ENCODE data around the gene CNOT8.
"Not testable (repeated sequence)": the region's sequence is repeated elsewhere in the genome, so short reads cannot be mapped to it uniquely, and the experiment has no call there.

The CNOT8 gene

DNA sequence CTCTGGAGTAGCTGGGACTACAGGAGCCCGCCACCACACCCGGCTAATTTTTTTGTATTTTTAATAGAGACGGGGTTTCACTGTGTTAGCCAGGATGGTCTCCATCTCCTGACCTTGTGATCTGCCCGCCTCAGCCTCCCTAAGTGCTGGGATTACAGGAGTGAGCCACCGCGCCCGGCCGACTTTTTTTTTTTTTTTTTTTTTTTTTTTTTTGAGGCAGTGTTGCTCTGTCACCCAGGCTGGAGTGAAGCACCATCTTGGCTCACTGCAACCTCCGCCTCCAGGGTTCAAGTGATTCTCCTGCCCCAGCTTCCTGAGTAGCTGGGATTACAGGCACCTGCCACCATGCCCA, 22.8 kb upstream of the CNOT8 start:
- H3K4me1 ChIP-seq (ENCODE audit: insufficient read depth, low read length); H3K4me3 ChIP-seq (ENCODE audit: low read length); H3K27me3 ChIP-seq (ENCODE audit: insufficient read depth, low read length); H3K9me3 ChIP-seq (ENCODE audit: insufficient read depth, low read depth, low read length); H3K9ac ChIP-seq (ENCODE audit: low read depth, low read length); H3K27ac ChIP-seq (ENCODE audit: low read depth, low read length): not testable (repeated sequence)
- 97% methylated on average over 9 of the region's 9 CpGs for WGBS
- peaks cover 21% of the 10 kb centered on the region for H3K36me3 ChIP-seq (ENCODE audit: insufficient read depth, low read length)

DNA sequence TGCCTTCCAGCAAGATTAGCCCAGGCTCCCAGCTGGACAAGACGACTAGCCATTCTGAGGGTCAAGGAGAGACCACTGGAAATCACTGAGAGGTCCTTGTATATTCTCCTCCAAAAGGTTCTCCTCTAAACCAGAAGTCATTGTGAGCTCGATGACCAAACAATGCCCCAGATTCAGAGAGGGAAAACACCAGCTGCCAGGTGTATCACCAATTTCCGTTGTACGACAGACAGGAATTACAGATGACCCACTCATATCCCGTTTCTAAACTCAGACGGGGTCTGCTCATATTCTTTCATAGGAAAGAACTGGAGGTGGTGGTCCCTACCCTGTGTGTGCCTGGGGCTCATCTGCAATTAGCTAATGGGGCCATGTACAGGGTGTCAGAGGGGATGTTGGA, 22.2 kb upstream of the CNOT8 start:
- Histone ChIP-seq H3K9me3 (ENCODE audit: insufficient read depth, low read depth, low read length) (no peaks in the 10 kb centered on the region), H3K27ac (ENCODE audit: low read depth, low read length) (no peak overlapping the region), H3K27me3 (ENCODE audit: insufficient read depth, low read length) (no peaks in the 10 kb centered on the region), H3K36me3 (ENCODE audit: insufficient read depth, low read length) (peaks cover 16% of the 10 kb centered on the region), H3K4me1 (ENCODE audit: insufficient read depth, low read length) (no peaks in the 10 kb centered on the region), H3K4me3 (ENCODE audit: low read length) (no peak overlapping the region), H3K9ac (ENCODE audit: low read depth, low read length) (no peak overlapping the region)
- WGBS = 98% methylated on average over 6 of the region's 6 CpGs

GRCh38 chr5:154837009-154837901, 21.2 kb upstream of the CNOT8 start:
- no peaks in the 10 kb centered on the region for H3K9me3 ChIP-seq (ENCODE audit: insufficient read depth, low read depth, low read length)
- H3K4me1 ChIP-seq (ENCODE audit: insufficient read depth, low read length) = no peaks in the 10 kb centered on the region
- H3K9ac ChIP-seq (ENCODE audit: low read depth, low read length) = no peak overlapping the region
- H3K4me3 ChIP-seq (ENCODE audit: low read length) = no peak overlapping the region
- no peaks in the 10 kb centered on the region for H3K27me3 ChIP-seq (ENCODE audit: insufficient read depth, low read length)
- WGBS = 91% methylated on average over 6 of the region's 6 CpGs
- peaks cover 8% of the 10 kb centered on the region; the same call in 1 of the 2 replicates for H3K36me3 ChIP-seq (ENCODE audit: insufficient read depth, low read length)
- no peak overlapping the region for H3K27ac ChIP-seq (ENCODE audit: low read depth, low read length)

GRCh38 chr5:154840435-154841272, 17.8 kb upstream of the CNOT8 start:
- no peak overlapping the region for H3K4me3 ChIP-seq (ENCODE audit: low read length)
- no peaks in the 10 kb centered on the region for H3K4me1 ChIP-seq (ENCODE audit: insufficient read depth, low read length)
- 91% methylated on average over 6 of the region's 6 CpGs for WGBS
- H3K9me3 ChIP-seq (ENCODE audit: insufficient read depth, low read depth, low read length) = no peaks in the 10 kb centered on the region
- no peaks in the 10 kb centered on the region for H3K27me3 ChIP-seq (ENCODE audit: insufficient read depth, low read length)
- no peak overlapping the region for H3K9ac ChIP-seq (ENCODE audit: low read depth, low read length)
- H3K27ac ChIP-seq (ENCODE audit: low read depth, low read length) = no peak overlapping the region
- 0 out of 2 replicates have a peak, but pooled peaks cover 3% of the 10 kb centered on the region for H3K36me3 ChIP-seq (ENCODE audit: insufficient read depth, low read length)

DNA sequence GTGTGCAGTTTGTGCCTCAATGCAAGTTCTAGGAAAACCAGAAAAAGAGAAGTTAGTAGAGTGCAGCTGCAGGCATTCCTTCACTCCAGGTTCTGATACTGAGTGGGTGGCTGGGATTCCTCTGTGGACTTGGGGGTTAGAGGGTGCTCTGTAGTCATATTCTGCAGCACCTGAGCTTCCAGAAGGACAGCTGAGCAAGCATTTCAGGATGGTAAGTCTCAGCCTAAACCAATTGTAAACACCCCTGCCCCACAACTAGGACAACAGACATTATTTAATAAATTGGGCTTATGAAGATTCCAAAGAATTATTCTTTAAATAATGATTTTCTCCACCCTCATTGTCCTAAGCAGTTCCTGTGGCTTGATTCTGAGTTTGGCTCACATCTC, 17.2 kb upstream of the CNOT8 start:
- Histone ChIP-seq H3K9ac (ENCODE audit: low read depth, low read length) (no peak overlapping the region), H3K9me3 (ENCODE audit: insufficient read depth, low read depth, low read length) (no peaks in the 10 kb centered on the region), H3K27me3 (ENCODE audit: insufficient read depth, low read length) (no peaks in the 10 kb centered on the region), H3K4me1 (ENCODE audit: insufficient read depth, low read length) (no peaks in the 10 kb centered on the region), H3K36me3 (ENCODE audit: insufficient read depth, low read length) (0 out of 2 replicates have a peak, but pooled peaks cover 3% of the 10 kb centered on the region), H3K27ac (ENCODE audit: low read depth, low read length) (no peak overlapping the region), H3K4me3 (ENCODE audit: low read length) (no peak overlapping the region)

DNA sequence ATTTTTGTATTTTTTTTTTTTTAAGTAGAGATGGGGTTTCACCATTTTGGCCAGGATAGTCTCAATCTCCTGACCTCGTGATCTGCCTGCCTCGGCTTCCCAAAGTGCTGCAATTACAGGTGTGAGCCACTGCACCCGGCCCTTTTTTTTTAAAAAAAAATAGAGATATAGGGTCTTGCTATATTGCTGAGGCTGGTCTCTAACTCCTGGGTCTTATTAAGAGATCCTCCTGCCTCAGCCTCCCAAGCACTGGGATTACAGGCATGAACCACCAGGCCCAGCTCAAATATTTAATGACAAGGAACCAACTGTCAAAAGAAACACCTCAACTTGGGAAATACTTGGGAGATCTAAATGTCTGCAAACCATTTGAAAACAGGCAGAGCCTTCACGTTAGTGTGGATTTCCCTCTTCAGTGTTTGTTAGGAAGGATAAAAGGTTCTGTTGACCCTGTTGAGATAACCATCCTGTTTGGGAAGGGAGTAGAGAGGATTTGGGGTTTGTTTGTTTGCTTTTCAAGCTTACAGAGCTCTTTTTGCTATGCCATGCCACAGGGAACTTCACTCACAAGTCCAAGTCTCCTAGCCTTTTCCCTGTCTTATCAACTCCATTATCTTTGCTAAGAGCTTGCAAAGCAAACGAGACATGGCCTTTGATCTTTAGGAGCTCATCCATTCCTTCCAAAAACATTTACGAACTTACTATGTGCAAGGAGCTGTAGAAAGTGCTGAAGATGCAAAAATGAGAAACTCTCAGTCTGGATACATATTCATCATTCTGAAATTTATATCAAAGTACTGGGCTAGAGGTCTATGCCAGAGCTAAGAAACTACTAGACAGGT, 15.5 kb upstream of the CNOT8 start:
- no peaks in the 10 kb centered on the region for H3K9me3 ChIP-seq (ENCODE audit: insufficient read depth, low read depth, low read length)
- H3K4me3 ChIP-seq (ENCODE audit: low read length) = no peak overlapping the region
- H3K27me3 ChIP-seq (ENCODE audit: insufficient read depth, low read length) = no peaks in the 10 kb centered on the region
- no peak overlapping the region for H3K27ac ChIP-seq (ENCODE audit: low read depth, low read length)
- 87% methylated on average over 6 of the region's 6 CpGs for WGBS
- H3K4me1 ChIP-seq (ENCODE audit: insufficient read depth, low read length) = no peaks in the 10 kb centered on the region
- no peak overlapping the region for H3K9ac ChIP-seq (ENCODE audit: low read depth, low read length)
- H3K36me3 ChIP-seq (ENCODE audit: insufficient read depth, low read length) = no peaks in the 10 kb centered on the region

- Histone ChIP-seq H3K4me3 (ENCODE audit: low read length) (no peak overlapping the region), H3K36me3 (ENCODE audit: insufficient read depth, low read length) (no peaks in the 10 kb centered on the region), H3K9ac (ENCODE audit: low read depth, low read length) (no peak overlapping the region), H3K27me3 (ENCODE audit: insufficient read depth, low read length) (no peaks in the 10 kb centered on the region), H3K9me3 (ENCODE audit: insufficient read depth, low read depth, low read length) (no peaks in the 10 kb centered on the region), H3K27ac (ENCODE audit: low read depth, low read length) (no peak overlapping the region), H3K4me1 (ENCODE audit: insufficient read depth, low read length) (peaks cover 3% of the 10 kb centered on the region; the same call in 1 of the 2 replicates)
- 90% methylated on average over 5 of the region's 5 CpGs for WGBS
Measured at GRCh38 chr5:154844809-154845208, 13.6 kb upstream of the CNOT8 start.

DNA sequence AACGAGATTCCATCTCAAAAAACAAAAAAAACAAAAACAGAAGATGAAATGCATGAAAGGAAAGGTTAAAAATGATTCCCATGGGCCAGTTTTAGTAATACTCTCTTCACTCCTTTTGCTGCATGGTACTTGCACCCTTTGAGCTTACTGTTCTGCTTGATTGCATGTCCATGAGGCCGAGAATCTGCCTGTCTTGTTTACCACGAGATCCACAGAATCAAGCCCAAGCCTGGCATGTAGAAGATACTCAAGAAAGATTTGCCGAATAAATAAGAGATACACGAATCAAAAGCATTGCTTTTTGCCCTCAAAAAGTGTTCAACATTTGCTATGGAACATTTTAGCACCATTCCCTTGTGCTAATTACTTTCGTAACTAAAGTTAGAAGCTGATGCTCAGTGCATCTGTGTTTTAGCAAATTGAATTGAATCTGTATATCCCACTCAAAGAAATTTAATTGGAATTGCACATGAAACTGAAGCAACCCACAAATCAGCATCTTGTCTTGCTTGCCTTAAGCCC, 9.1 kb upstream of the CNOT8 start:
- 94% methylated on average over 5 of the region's 6 CpGs for WGBS
- Histone ChIP-seq H3K4me3 (ENCODE audit: low read length) (peak overlapping the region; percentile 66; the same call in 1 of the 2 replicates), H3K27ac (ENCODE audit: low read depth, low read length) (no peak overlapping the region), H3K27me3 (ENCODE audit: insufficient read depth, low read length) (no peaks in the 10 kb centered on the region), H3K36me3 (ENCODE audit: insufficient read depth, low read length) (no peaks in the 10 kb centered on the region), H3K4me1 (ENCODE audit: insufficient read depth, low read length) (peaks cover 14% of the 10 kb centered on the region), H3K9me3 (ENCODE audit: insufficient read depth, low read depth, low read length) (no peaks in the 10 kb centered on the region), H3K9ac (ENCODE audit: low read depth, low read length) (no peak overlapping the region)

- peak overlapping the region; percentile 74 for H3K9ac ChIP-seq (ENCODE audit: low read depth, low read length)
Measured at GRCh38 chr5:154849791-154850201, 8.6 kb upstream of the CNOT8 start.

DNA sequence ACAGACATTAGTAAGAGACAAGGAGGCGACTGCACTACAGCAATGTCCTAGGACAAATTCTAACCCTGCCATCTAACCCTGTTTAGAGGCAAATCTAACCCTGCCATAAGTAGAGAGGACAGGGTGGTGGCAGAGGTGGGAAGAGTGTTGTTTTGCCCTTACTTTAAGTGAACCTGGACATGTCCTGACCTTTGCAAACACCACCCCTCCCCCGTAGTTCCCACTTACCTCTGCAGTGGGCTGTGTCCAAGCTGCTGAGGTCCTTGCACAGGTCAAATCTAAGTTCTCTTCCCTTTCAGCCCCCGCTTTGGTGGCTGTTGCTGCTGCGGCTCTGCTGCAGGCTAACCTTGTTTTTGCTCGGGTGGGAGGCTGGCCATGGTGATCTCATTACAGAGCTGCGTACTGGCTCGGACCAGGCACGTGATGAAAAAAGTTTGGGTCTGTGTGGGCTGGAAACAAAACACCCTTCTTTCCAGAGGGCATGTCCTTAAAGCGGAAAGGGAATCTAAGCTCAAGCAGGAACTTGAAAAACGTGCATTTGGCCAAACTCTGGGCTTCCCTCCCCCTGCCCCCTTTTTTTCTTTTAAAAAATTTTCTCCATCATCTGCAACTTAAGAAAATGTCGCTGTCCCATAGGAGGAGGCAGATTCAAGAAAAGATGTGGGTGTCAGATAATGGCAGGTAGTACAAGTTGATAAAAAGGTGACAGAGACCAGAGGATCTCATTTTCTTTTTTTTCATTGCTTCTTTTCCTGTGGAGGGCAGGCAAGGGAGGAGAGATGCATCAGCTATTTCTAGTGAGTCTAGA, 8.0 kb upstream of the CNOT8 start, which contains the start of gene FAXDC2:
FAXDC2 (minus strand) TSS at position 349 of the 808 bp plus-strand sequence. CDS start 12,425 bp downstream, outside the sequence.
- Histone ChIP-seq H3K4me3 (ENCODE audit: low read length) (peak within 1 kb of the TSS; percentile 66), H3K4me1 (ENCODE audit: insufficient read depth, low read length) (peaks cover 14% of the 10 kb centered on the region), H3K36me3 (ENCODE audit: insufficient read depth, low read length) (no peaks in the 10 kb centered on the region), H3K27me3 (ENCODE audit: insufficient read depth, low read length) (no peaks in the 10 kb centered on the region), H3K9me3 (ENCODE audit: insufficient read depth, low read depth, low read length) (no peaks in the 10 kb centered on the region), H3K27ac (ENCODE audit: low read depth, low read length) (peak within 1 kb of the TSS; percentile 56; the same call in 1 of the 2 replicates), H3K9ac (ENCODE audit: low read depth, low read length) (peak within 1 kb of the TSS; percentile 74)
- WGBS = 14% methylated on average over 11 of the region's 11 CpGs

More at GRCh38 chr5:154849791-154850201, 8.6 kb upstream of the CNOT8 start:
- H3K36me3 ChIP-seq (ENCODE audit: insufficient read depth, low read length) = no peaks in the 10 kb centered on the region
- 78% methylated on average over 2 of the region's 2 CpGs for WGBS
- peak overlapping the region; percentile 66 for H3K4me3 ChIP-seq (ENCODE audit: low read length)
- H3K27me3 ChIP-seq (ENCODE audit: insufficient read depth, low read length) = no peaks in the 10 kb centered on the region
- peak overlapping the region; percentile 56; the same call in 1 of the 2 replicates for H3K27ac ChIP-seq (ENCODE audit: low read depth, low read length)
- peaks cover 14% of the 10 kb centered on the region for H3K4me1 ChIP-seq (ENCODE audit: insufficient read depth, low read length)
- H3K9me3 ChIP-seq (ENCODE audit: insufficient read depth, low read depth, low read length) = no peaks in the 10 kb centered on the region
